NCI-H2107 treated with DMSO at 0.1 percent for 48 hours (cell line): Measurements from ENCODE around the gene KPNB1.

Experiments used
- DNase-seq: peaks from one replicate; lab custom pipeline; 2025; ENCODE audit not compliant: unreplicated experiment; lab: John Stamatoyannopoulos, UW

Gene KPNB1

GRCh38 chr17:47696717-47697642 lies 47.3 kb downstream of the KPNB1 start:
- DNase-seq = no peak

DNA sequence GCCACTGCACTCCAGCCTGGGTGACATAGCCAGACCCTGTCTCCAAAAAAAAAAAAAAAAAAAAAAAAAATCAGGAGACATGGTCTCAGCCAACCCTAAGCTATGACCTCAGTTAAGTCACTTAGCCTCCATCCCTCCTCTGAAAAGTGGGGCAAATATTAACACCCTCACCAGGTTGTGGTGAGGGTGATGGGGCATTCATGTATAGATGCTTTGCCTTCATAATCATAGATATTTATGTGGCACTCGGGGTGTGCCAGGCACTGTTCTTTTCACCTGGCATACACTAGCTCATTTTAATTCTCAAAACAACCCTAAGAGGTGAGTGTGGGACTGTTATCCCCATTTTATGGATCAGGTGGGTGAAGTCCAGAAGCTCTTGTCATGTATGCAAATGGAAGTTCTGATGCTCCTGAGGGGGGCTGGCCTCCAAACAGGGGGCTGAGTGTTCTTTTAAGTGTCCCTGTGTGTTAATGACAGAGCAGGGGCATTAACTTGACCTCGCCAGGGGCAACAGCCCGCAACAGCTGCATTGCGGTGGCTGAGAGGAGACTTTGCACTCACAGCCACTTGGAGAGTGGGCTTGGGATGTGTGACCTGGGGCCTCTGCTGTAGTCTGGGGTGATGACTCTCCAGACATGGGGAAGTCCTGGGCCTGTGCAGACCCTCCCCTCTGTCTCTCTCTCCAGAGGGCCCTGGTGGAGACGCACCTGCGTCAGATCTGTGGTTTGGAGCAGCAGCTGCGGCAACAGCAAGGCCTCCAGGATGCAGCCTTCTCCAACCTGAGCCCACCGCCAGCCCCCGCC lies 48.4 kb downstream of the KPNB1 start:
- DNase-seq = no peak

GRCh38 chr17:47698749-47699535 lies 49.2 kb downstream of the KPNB1 start:
- peak; percentile 48 for DNase-seq

- DNase-seq = no peak
Observed at GRCh38 chr17:47699536-47699840, 49.8 kb downstream of the KPNB1 start.

- no peak for DNase-seq
Observed at GRCh38 chr17:47700471-47701449, 51.0 kb downstream of the KPNB1 start.

DNA sequence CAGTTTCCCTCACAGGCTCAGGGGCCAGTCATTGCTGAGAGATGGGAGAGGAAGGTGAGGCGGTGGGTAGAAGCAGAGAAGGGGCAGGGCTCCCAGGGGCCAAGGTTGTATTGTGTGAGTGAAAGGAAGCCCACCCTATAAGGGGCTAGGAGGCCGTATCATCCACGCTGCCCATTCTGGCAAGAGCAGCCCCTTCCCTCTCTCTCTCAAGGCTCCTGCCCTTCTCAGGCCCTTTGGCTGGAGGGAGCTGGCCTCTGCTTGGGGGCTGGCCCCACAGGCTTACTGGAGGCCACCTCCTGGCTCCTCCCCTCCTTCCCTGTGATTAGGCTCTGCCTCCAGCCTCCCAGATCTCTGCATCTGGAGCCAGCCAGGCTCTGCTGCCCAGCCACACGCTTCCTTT lies 51.9 kb downstream of the KPNB1 start:
- no peak for DNase-seq

DNA sequence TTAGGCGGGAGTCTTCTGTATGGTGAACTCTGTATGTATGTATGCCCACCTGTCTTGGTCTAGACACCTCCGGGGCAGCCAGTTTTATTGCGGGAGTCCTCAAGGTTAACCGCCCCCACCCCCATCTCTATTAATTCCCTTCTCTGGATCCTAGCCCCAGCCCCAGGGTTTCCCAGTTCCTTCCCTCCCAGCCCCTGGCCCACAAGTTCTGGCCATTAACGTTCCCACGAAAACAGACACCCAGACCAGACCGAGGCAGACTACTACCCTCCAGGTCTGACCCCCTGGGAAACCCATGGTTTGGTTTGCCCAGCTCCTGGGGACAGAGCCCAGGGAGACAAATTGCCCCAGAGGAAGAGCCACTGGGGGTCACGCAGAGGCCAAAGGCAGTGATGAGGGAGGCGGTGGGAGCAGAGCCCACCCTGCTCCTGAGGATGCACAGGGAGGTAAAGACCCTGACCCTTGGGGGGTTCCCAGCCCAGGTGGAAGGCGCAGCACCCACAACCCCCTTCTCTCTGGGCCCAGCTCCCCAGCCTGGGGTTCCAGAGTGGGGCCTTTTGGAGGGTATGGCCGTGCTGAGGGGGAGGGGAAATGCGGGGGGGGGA lies 52.8 kb downstream of the KPNB1 start:
- DNase-seq = no peak

DNA sequence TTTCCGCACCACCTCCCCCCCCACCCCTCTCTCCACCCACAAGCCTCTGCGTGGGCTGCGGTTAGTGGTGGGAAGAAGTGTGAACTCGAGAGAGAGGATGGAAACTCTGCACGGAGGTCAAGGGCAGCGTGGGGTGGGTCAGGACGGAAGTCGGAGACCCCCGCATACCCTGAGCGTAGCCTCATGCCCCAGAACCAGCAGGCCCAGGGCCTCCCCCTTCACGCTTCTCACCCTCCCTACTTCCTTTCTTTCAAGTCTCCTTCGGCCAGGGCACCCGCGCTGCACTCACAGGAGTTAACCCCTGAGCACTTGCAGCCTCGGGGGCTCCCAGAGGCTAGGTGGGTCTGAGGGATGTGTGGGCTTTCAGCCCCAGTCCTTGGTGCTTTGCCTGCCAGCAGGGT lies 53.5 kb downstream of the KPNB1 start:
- DNase-seq = no peak

- DNase-seq = no peak
Observed at GRCh38 chr17:47703671-47704070, 54.0 kb downstream of the KPNB1 start.

GRCh38 chr17:47704116-47704515 lies 54.4 kb downstream of the KPNB1 start:
- DNase-seq = no peak

GRCh38 chr17:47704736-47705135 lies 55.0 kb downstream of the KPNB1 start:
- DNase-seq = no peak

DNA sequence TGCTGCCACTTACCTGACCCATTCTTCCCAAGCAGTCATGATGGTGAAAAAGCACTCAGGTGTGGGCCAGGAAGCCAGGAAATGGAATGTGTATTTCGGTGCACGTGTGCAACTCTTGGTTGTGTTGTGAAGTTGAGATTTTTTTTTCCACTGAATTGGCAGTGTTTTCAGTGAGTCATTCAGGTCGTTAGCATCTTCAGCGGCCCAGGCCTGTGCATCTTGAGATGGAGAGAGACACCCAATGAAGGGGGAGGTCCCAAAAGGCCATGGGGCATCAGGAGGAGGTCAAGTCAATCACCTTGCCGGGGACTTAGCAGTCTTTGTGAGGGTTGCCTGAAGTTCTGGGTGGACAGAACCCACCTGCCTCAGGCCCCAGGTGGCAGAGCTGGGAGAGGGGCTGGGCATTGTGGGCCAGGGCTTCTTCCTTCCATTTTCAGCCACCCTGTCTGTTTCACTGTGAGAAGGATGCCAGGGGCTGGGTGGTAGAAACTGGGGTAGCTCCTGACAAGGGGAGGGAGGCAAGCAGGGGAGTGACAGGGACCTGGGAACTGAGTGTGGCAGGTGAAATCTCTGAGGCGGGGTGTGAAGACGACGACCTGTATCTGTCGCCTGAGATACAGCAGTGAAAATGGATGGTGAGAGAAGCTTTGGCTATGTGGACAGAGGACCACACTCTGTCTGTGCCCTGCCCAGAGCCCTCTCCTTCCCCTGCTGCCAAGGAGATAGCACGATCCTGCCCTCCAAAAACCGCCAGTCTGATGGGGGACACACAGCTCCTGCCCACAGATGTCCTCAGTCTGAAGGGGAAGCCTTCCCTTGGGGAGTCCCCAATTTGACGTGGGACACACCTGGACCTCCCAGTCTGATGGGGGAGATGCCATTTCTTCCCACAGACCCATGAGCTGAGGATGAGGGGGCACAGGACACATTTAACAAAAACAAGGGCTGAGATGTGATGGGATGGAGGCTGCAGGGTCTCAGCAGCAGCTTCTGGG lies 56.1 kb downstream of the KPNB1 start:
- no peak for DNase-seq

DNA sequence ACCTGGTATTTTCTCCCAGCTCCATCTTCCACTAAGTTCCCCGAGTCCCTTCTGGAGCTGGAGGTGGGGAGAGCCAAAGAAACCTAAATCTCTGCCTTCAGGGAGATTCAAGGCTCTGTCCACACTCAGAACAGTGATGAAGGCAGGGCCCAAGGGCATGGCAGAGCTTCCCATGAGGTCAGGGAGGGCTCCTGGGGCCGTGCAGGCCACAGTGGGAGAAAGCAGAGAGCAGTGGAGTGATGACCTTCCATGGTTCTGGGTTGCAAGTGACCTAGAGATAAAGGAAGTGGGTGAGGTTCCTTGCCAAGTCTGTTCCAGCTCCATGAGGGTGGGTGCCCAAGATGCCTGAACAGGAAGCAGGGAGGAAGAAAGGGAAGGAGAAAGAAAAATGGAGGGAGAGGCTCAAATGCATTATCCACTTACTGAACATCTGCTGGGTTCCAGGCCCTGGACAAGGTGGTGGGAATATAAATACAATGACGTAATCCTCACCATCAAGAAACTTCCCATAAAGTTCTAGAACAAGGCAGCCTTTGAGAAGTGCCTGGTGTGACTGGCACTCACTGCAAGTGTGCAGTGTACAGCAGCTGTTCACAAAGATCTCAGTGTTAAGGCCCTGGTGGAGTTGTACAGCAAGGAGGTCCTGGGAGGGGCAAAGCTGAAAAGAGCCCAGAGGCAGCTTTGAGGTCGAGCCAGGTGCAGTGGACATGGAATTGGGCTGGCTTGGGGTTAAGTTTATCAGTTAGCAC lies 57.5 kb downstream of the KPNB1 start:
- no peak for DNase-seq

DNA sequence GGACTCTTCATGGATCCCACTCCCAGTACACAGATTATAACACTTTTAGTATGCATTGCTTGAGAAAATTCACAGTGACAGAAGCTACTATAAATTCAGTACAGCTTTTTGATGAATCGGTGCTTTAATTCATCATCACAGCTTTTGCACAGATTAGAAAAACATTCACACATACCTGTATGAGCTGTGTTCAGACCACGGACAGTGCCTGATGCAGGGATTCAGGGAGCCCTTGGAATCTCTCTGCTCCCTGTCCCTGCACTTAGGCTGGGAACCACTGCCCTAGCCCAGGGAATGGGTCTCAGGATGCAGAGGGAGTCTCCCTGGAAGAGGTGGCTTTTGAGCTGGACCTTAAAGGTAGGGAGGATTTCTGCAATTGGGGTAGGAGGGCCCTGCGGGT lies 58.2 kb downstream of the KPNB1 start:
- DNase-seq = no peak

DNA sequence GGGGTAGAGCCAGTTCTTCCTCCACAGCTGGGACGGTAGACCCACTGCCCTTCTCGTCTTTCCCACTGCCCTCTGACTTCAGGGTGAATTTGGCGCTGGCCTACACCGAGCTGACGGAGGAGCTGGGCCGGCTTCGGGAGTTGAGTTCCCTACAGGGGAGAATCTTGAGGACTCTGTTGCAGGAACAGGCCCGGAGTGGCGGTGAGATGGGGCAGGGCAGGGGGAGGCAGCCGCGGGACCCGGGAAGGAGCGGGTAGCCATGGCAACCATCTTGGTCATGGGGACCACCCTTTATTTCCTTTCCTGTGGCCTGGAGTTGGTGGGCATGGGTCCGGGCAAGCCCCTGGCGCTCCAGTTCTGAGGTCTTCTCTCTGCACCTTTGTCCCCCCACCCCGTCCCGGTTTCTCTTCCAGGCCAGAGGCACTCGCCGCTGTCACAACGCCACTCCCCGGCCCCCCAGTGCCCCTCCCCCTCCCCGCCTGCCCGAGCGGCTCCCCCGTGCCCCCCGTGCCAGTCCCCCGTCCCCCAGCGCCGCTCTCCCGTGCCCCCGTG lies 58.7 kb downstream of the KPNB1 start:
- DNase-seq = no peak

DNA sequence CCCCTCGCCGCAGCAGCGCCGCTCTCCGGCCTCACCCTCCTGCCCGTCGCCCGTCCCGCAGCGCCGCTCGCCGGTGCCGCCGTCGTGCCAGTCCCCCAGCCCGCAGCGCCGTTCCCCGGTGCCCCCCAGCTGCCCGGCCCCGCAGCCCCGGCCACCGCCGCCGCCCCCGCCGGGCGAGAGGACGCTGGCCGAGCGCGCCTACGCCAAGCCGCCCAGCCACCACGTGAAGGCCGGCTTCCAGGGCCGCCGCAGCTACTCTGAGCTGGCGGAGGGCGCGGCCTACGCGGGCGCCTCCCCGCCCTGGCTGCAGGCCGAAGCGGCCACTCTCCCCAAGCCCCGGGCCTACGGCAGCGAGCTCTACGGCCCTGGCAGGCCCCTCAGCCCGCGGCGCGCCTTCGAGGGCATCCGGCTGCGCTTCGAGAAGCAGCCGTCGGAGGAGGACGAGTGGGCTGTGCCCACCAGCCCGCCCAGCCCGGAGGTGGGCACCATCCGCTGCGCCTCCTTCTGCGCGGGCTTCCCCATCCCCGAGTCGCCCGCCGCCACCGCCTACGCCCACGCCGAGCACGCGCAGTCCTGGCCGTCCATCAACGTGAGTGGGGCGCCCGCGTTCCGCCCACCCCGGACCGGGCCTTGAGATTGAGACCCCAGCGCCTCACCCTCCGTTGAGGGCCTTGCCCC lies 59.3 kb downstream of the KPNB1 start:
- DNase-seq = no peak

- no peak for DNase-seq
Observed at GRCh38 chr17:47709594-47709993, 59.9 kb downstream of the KPNB1 start.
